Measurements from ENCODE around the gene TNFRSF1B. TPM values are rescaled to one million over a fixed set of nuclear protein-coding genes. Genes with fewer than 3 reads are reported as not detected.

Gene TNFRSF1B
- polyA plus RNA-seq, 1 donor from 2014 or later = not detected

DNA sequence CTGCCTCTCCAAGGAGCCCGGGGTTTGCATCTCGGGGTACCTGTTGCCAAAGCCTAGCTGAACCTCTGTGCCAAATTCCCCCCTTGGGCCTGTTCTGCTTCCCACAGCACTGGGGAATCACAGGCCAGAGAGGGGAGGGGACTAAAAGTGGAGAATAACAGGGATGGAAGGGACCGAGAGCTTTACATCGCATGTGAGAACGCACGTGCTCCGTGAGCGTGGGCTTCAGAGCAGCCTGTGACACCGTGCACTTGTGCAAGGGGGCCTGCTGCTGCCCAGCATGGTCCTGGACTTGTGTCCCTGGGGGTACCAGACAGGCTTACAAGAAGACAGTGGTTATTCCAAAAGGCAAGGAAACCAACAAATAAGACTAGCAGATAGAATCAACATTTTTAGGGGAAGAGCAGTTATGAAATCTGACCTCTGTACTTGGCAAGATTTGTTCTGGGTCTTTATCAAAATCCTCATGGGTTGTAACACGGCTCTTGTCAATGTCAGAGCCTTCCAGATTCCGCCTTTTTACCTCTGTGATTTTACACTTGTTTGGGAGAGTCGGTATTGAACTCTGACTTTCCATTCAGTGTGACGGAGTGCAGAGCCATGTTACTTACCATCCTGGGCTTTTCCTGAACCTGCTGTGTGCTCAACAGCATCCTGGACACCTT is 36.2 kb upstream of the TNFRSF1B start:
- TF ChIP-seq TAF1 (IDR thresholded peaks at IDR 0.05; ENCODE audit: low read depth) = no peak
- TF ChIP-seq RAD21 (conservative IDR thresholded peaks at IDR 0.05) = no peak
- TF ChIP-seq, protein P1, sequence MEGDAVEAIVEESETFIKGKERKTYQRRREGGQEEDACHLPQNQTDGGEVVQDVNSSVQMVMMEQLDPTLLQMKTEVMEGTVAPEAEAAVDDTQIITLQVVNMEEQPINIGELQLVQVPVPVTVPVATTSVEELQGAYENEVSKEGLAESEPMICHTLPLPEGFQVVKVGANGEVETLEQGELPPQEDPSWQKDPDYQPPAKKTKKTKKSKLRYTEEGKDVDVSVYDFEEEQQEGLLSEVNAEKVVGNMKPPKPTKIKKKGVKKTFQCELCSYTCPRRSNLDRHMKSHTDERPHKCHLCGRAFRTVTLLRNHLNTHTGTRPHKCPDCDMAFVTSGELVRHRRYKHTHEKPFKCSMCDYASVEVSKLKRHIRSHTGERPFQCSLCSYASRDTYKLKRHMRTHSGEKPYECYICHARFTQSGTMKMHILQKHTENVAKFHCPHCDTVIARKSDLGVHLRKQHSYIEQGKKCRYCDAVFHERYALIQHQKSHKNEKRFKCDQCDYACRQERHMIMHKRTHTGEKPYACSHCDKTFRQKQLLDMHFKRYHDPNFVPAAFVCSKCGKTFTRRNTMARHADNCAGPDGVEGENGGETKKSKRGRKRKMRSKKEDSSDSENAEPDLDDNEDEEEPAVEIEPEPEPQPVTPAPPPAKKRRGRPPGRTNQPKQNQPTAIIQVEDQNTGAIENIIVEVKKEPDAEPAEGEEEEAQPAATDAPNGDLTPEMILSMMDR (IDR thresholded peaks at IDR 0.05; ENCODE audit: poor library complexity, severe bottlenecking) = no peak
- no peak for TF ChIP-seq MXI1 (conservative IDR thresholded peaks at IDR 0.05; ENCODE audit: poor library complexity, severe bottlenecking)
- Histone ChIP-seq H3K9ac (ENCODE audit: low read length) (no peak overlapping the region), H3K9me2 (ENCODE audit: insufficient read depth, low read length) (no peaks in the 10 kb centered on the region), H3K36me3 (ENCODE audit: insufficient read depth, low read length) (no peaks in the 10 kb centered on the region), H3K79me2 (replicated peaks; ENCODE audit: insufficient read depth, low read length) (no peaks in the 10 kb centered on the region), H2AFZ (ENCODE audit: low read depth, low read length) (no peak overlapping the region), H3K4me2 (ENCODE audit: low read length) (no peak overlapping the region), H4K20me1 (ENCODE audit: insufficient read depth) (no peaks in the 10 kb centered on the region), H3K27ac (ENCODE audit: low read length) (no peak overlapping the region), H3K4me3 (ENCODE audit: low read length) (no peak overlapping the region), H3K27me3 (ENCODE audit: insufficient read depth, low read depth, low read length) (no peaks in the 10 kb centered on the region), H3K9me3 (ENCODE audit: low read length) (no peaks in the 10 kb centered on the region), H3F3A (ENCODE audit: insufficient read depth, low read length, poor library complexity, severe bottlenecking) (no peaks in the 10 kb centered on the region)

DNA sequence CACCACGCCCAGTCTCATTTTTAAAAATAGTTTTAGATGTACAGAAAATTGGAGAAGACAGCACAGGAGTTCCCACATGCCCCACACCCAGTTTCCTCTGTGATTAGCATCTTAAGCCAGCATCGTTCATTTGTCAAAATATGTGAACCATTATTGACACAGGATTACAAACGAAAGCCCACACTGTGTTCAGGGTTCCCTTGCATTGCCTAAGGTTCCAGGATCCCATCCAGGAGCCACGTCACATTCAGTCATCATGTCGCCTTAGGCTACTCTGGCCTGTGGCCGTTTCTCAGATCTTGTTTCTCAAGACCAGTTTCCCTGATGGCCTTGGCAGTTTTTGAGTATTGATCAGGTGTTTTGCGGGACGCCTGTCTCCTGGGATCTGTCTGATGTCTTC is 34.7 kb upstream of the TNFRSF1B start:
- no peaks in the 10 kb centered on the region for H4K20me1 ChIP-seq (ENCODE audit: insufficient read depth)
- TF ChIP-seq RAD21 (conservative IDR thresholded peaks at IDR 0.05) (no peak), TAF1 (IDR thresholded peaks at IDR 0.05; ENCODE audit: low read depth) (no peak), SMC3 (conservative IDR thresholded peaks at IDR 0.05; ENCODE audit: poor library complexity) (no peak), POLR2AphosphoS5 (IDR thresholded peaks at IDR 0.05) (no peak), EZH2 (IDR thresholded peaks at IDR 0.05; ENCODE audit: borderline replicate concordance, insufficient read depth, low read length, poor library complexity, severe bottlenecking) (no peak), EP300 (conservative IDR thresholded peaks at IDR 0.05; ENCODE audit: poor library complexity, severe bottlenecking) (no peak), MXI1 (conservative IDR thresholded peaks at IDR 0.05; ENCODE audit: poor library complexity, severe bottlenecking) (no peak)
- TF ChIP-seq, protein P2, sequence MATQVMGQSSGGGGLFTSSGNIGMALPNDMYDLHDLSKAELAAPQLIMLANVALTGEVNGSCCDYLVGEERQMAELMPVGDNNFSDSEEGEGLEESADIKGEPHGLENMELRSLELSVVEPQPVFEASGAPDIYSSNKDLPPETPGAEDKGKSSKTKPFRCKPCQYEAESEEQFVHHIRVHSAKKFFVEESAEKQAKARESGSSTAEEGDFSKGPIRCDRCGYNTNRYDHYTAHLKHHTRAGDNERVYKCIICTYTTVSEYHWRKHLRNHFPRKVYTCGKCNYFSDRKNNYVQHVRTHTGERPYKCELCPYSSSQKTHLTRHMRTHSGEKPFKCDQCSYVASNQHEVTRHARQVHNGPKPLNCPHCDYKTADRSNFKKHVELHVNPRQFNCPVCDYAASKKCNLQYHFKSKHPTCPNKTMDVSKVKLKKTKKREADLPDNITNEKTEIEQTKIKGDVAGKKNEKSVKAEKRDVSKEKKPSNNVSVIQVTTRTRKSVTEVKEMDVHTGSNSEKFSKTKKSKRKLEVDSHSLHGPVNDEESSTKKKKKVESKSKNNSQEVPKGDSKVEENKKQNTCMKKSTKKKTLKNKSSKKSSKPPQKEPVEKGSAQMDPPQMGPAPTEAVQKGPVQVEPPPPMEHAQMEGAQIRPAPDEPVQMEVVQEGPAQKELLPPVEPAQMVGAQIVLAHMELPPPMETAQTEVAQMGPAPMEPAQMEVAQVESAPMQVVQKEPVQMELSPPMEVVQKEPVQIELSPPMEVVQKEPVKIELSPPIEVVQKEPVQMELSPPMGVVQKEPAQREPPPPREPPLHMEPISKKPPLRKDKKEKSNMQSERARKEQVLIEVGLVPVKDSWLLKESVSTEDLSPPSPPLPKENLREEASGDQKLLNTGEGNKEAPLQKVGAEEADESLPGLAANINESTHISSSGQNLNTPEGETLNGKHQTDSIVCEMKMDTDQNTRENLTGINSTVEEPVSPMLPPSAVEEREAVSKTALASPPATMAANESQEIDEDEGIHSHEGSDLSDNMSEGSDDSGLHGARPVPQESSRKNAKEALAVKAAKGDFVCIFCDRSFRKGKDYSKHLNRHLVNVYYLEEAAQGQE (IDR thresholded peaks at IDR 0.05; ENCODE audit: borderline replicate concordance) = no peak
- TF ChIP-seq, protein P1 (IDR thresholded peaks at IDR 0.05; ENCODE audit: poor library complexity, severe bottlenecking) = no peak
- H3K9ac ChIP-seq (ENCODE audit: low read length) = no peak overlapping the region
- H3K4me3 ChIP-seq (ENCODE audit: low read length) = no peak overlapping the region
- H3K9me2 ChIP-seq (ENCODE audit: insufficient read depth, low read length) = no peaks in the 10 kb centered on the region
- H3K36me3 ChIP-seq (ENCODE audit: insufficient read depth, low read length) = no peaks in the 10 kb centered on the region
- no peak overlapping the region for H3K27ac ChIP-seq (ENCODE audit: low read length)
- no peaks in the 10 kb centered on the region for H3F3A ChIP-seq (ENCODE audit: insufficient read depth, low read length, poor library complexity, severe bottlenecking)
- H2AFZ ChIP-seq (ENCODE audit: low read depth, low read length) = no peak overlapping the region
- no peak overlapping the region for H3K4me2 ChIP-seq (ENCODE audit: low read length)
- no peaks in the 10 kb centered on the region for H3K9me3 ChIP-seq (ENCODE audit: low read length)
- no peaks in the 10 kb centered on the region for H3K79me2 ChIP-seq (replicated peaks; ENCODE audit: insufficient read depth, low read length)
- no peaks in the 10 kb centered on the region for H3K27me3 ChIP-seq (ENCODE audit: insufficient read depth, low read depth, low read length)

Measured in neural cell (in vitro differentiated cells).